ENCODE measurements around the gene C21orf58. TPM values are rescaled to one million over a fixed set of nuclear protein-coding genes. Genes with fewer than 3 reads are reported as not detected.
A peak's percentile ranks its signal among the peaks of the same experiment; 100 is the strongest.

The C21orf58 gene
- total and polyA plus RNA-seq, 12 donors, result 0.51 to 2.9 (median 1.3) TPM

- no peaks in the 10 kb centered on the region for H3K4me1 ChIP-seq
- H3K27me3 ChIP-seq, result no peaks in the 10 kb centered on the region
- ATAC-seq (peak in 3 of 8 donors; percentile 12 to 35 (median 25)), DNase-seq (no peak)
- peaks cover 4 to 98% (median 37%) of the 10 kb centered on the region in 9 donors for H3K36me3 ChIP-seq
- TF ChIP-seq CTCF (IDR thresholded peaks at IDR 0.05), result no peak
- intact Hi-C loops (cut with DNase I), result no loop called here
- no peak overlapping the region for H3K27ac ChIP-seq
- 93 to 94% methylated on average over 13 of the region's 13 CpGs for WGBS, 2 donors
- no peak overlapping the region for H3K4me3 ChIP-seq
- H3K9me3 ChIP-seq, result no peaks in the 10 kb centered on the region
These were observed 32.3 kb upstream of the C21orf58 start for GRCh38 chr21:46356005-46356338.

GRCh38 chr21:46355161-46356004 lies 31.7 kb upstream of the C21orf58 start:
- ATAC-seq, result peak in 1 of 8 donors; percentile 1
- no peak overlapping the region for H3K4me3 ChIP-seq
- no peak for TF ChIP-seq CTCF (IDR thresholded peaks at IDR 0.05)

GRCh38 chr21:46354518-46354917 lies 30.8 kb upstream of the C21orf58 start:
- H3K27ac ChIP-seq, result no peak overlapping the region
- H3K4me1 ChIP-seq, result no peaks in the 10 kb centered on the region
- WGBS, 2 donors, result 96 to 97% methylated on average over 13 of the region's 13 CpGs
- H3K36me3 ChIP-seq, result peaks cover 4 to 99% (median 49%) of the 10 kb centered on the region in 9 donors
- DNase-seq, result no peak
- no peak for TF ChIP-seq CTCF (IDR thresholded peaks at IDR 0.05)
- no peak for ATAC-seq
- intact Hi-C loops (cut with DNase I), result no loop called here
- no peaks in the 10 kb centered on the region for H3K9me3 ChIP-seq
- H3K4me3 ChIP-seq, result no peak overlapping the region
- H3K27me3 ChIP-seq, result no peaks in the 10 kb centered on the region

More at GRCh38 chr21:46355161-46356004, 31.7 kb upstream of the C21orf58 start:
- WGBS, 2 donors, result 93 to 94% methylated on average over 33 of the region's 33 CpGs
- no peak for DNase-seq
- Histone ChIP-seq H3K4me1 (no peaks in the 10 kb centered on the region), H3K27me3 (no peaks in the 10 kb centered on the region), H3K36me3 (peaks cover 4 to 98% (median 42%) of the 10 kb centered on the region in 9 donors), H3K9me3 (no peaks in the 10 kb centered on the region), H3K27ac (no peak overlapping the region)
- intact Hi-C loops (cut with DNase I), result no loop called here

- H3K4me1 ChIP-seq, result no peaks in the 10 kb centered on the region
- intact Hi-C loops (cut with DNase I), result no loop called here
- ATAC-seq, result no peak
- TF ChIP-seq CTCF (IDR thresholded peaks at IDR 0.05), result no peak
- H3K27ac ChIP-seq, result no peak overlapping the region
- no peaks in the 10 kb centered on the region for H3K9me3 ChIP-seq
- peaks cover 4 to 100% (median 54%) of the 10 kb centered on the region in 9 donors for H3K36me3 ChIP-seq
- no peak overlapping the region for H3K4me3 ChIP-seq
- 91 to 97% methylated on average over 16 of the region's 16 CpGs for WGBS, 2 donors
- DNase-seq, result no peak
- H3K27me3 ChIP-seq, result no peaks in the 10 kb centered on the region
These were observed 30.4 kb upstream of the C21orf58 start for GRCh38 chr21:46354046-46354445.

Measured in heart right ventricle (tissue), 16 donors.